ENCODE data around the gene PPM1A. TPM values are rescaled to one million over a fixed set of nuclear protein-coding genes. Genes with fewer than 3 reads are reported as not detected.

The PPM1A gene
- total and polyA plus RNA-seq, 2 donors (not counting 3 experiments of a cell fraction or from before 2014, with no cell fraction given), result 14.1 to 33.9 TPM

GRCh38 chr14:60344751-60345150 lies 95.7 kb downstream of the PPM1A start:
- Histone ChIP-seq H3K27ac (ENCODE audit: insufficient read depth, low read depth, low read length) (no peak overlapping the region), H3K9ac (replicated peaks; ENCODE audit: extremely low read depth, insufficient read depth, low read length) (no peak overlapping the region), H3K79me2 (ENCODE audit: control insufficient read depth, insufficient read depth, low read length) (no peaks in the 10 kb centered on the region), H3K9me3 (replicated peaks; ENCODE audit: control insufficient read depth, insufficient read depth, low read length) (no peaks in the 10 kb centered on the region), H3K4me1 (ENCODE audit: control insufficient read depth, extremely low read depth, insufficient read depth, low read length) (peaks cover 4% of the 10 kb centered on the region), H3K27me3 (ENCODE audit: control insufficient read depth in 2 of 2, insufficient read depth in 2 of 2, low read length in 2 of 2) (peaks cover 0 to 3% of the 10 kb centered on the region in 2 experiments), H3K4me2 (ENCODE audit: insufficient read depth, low read length) (no peak overlapping the region), H3K36me3 (ENCODE audit: control insufficient read depth in 2 of 2, extremely low read depth in 1 of 2, insufficient read depth in 2 of 2, low read length in 2 of 2) (no peaks in the 10 kb centered on the region), H4K20me1 (replicated peaks; ENCODE audit: control insufficient read depth, extremely low read depth, insufficient read depth, low read length) (no peaks in the 10 kb centered on the region), H3K9me1 (replicated peaks; ENCODE audit: control insufficient read depth, extremely low read depth, insufficient read depth, low read length) (no peaks in the 10 kb centered on the region), H2AFZ (ENCODE audit: low read depth, low read length) (no peak overlapping the region), H3K4me3 (replicated peaks in 1 of 3; ENCODE audit: insufficient read depth in 1 of 3, low read depth in 1 of 3, low read length in 3 of 3) (no peak overlapping the region)
- FAIRE-seq (no peak), DNase-seq (ENCODE audit: low read depth, low spot score) (no peak)
- intact Hi-C loops (cut with micrococcal nuclease), result no loop called here
- POLR2A ChIA-PET, result no interaction called here
- no peak for TF ChIP-seq JUN (IDR thresholded peaks at IDR 0.05; ENCODE audit: borderline replicate concordance, insufficient read depth, insufficient read length, low read depth)
- TF ChIP-seq, protein P1, sequence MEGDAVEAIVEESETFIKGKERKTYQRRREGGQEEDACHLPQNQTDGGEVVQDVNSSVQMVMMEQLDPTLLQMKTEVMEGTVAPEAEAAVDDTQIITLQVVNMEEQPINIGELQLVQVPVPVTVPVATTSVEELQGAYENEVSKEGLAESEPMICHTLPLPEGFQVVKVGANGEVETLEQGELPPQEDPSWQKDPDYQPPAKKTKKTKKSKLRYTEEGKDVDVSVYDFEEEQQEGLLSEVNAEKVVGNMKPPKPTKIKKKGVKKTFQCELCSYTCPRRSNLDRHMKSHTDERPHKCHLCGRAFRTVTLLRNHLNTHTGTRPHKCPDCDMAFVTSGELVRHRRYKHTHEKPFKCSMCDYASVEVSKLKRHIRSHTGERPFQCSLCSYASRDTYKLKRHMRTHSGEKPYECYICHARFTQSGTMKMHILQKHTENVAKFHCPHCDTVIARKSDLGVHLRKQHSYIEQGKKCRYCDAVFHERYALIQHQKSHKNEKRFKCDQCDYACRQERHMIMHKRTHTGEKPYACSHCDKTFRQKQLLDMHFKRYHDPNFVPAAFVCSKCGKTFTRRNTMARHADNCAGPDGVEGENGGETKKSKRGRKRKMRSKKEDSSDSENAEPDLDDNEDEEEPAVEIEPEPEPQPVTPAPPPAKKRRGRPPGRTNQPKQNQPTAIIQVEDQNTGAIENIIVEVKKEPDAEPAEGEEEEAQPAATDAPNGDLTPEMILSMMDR (IDR thresholded peaks at IDR 0.05; ENCODE audit: extremely low read depth in 1 of 2, insufficient read depth in 1 of 2, low read depth in 1 of 2, low read length in 2 of 2), result no peak
- TF ChIP-seq MYC (IDR thresholded peaks at IDR 0.05; ENCODE audit: low read depth, low read length), result no peak
- TF ChIP-seq MAX (IDR thresholded peaks at IDR 0.05; ENCODE audit: insufficient read depth, insufficient read length), result no peak
- TF ChIP-seq EZH2 (IDR thresholded peaks at IDR 0.05; ENCODE audit: borderline replicate concordance, low read depth, low read length, severe bottlenecking), result no peak
- TF ChIP-seq POLR2A (IDR thresholded peaks at IDR 0.05; ENCODE audit: low read depth, low read length), result no peak
- TF ChIP-seq GATA2 (IDR thresholded peaks at IDR 0.05; ENCODE audit: insufficient read depth, insufficient read length, low read depth, low read length), result no peak
- no peak for TF ChIP-seq POLR2AphosphoS5 (IDR thresholded peaks at IDR 0.05; ENCODE audit: insufficient read depth, low read depth, low read length)
- no peak for TF ChIP-seq FOS (IDR thresholded peaks at IDR 0.05; ENCODE audit: borderline replicate concordance, insufficient read depth, low read length)
- BruUV-seq (replicated peaks), result no TSS peak
- CTCF ChIA-PET, result interaction anchor here (1.6 kb wide), 1 partner anchor 13 kb away, joined by 4 read pairs; no protein-coding TSS in a partner anchor
- dilution Hi-C loops (cut with MboI; ENCODE audit: extremely low pct_ligation_motif_present, low sequenced_read_pairs), result no loop called here
